Tibial nerve (tissue), 4 donors: ENCODE results near the gene STAT6. TPM values are rescaled to one million over a fixed set of nuclear protein-coding genes. Genes with fewer than 3 reads are reported as not detected.
A peak's percentile ranks its signal among the peaks of the same experiment; 100 is the strongest.

ENCODE experiments used
- DNase-seq, 2 donors: peaks; one replicate each; pipeline ENCODE4 v3.0.0-alpha.2; 2019; ENCODE audit warnings: low spot score in 2 of 2
- H3K27ac ChIP-seq, 4 donors: fragments of 200-600 bp; sonication (generic) in 3 of 4; one replicate each; pipeline ENCODE4 v1.5.1; 2017 to 2019; ENCODE audit warnings: mild to moderate bottlenecking in 1 of 4
- H3K27me3 ChIP-seq, 2 donors: fragments of 200-600 bp; sonication (generic) in 1 of 2; one replicate each; pipeline versions ENCODE4 v1.5.1 to v1.6.0; 2017 to 2019
- H3K36me3 ChIP-seq, 3 donors: fragments of 200-600 bp; sonication (generic); one replicate each; pipeline ENCODE4 v1.5.1; 2018 to 2019
- H3K4me1 ChIP-seq, 4 donors: fragments of 200-600 bp; sonication (generic) in 3 of 4; one replicate each; pipeline ENCODE4 v1.5.1; 2017 to 2019
- H3K4me3 ChIP-seq, 4 donors: fragments of 200-600 bp; sonication (generic) in 3 of 4; one replicate each; pipeline ENCODE4 v1.5.1; 2017 to 2019; ENCODE audit warnings: mild to moderate bottlenecking in 1 of 4, moderate library complexity in 1 of 4
- H3K9me3 ChIP-seq, 4 donors: fragments of 200-600 bp; sonication (generic) in 3 of 4; one replicate each; pipeline ENCODE4 v1.5.1; 2017 to 2019
- CTCF ChIP-seq, 5 experiments: fragments of 200-600 bp in 3 of 5; fragments of 450-650 bp in 2 of 5; sonication (generic) in 3 of 5; IDR thresholded peaks; one replicate each; pipeline ENCODE4 v1.5.1; 2016 to 2019; ENCODE audit warnings: antibody characterized with exemption in 5 of 5, mild to moderate bottlenecking in 3 of 5, moderate library complexity in 2 of 5
- EP300 ChIP-seq, 2 donors: sonication (generic); formaldehyde crosslinking; IDR thresholded peaks; one replicate each; pipeline ENCODE4 v1.6.1; 2017; ENCODE audit warnings: antibody characterized with exemption in 2 of 2, mild to moderate bottlenecking in 1 of 2
- POLR2A ChIP-seq, 2 donors: fragments of 450-650 bp; IDR thresholded peaks; one replicate each; pipeline ENCODE4 v1.6.1; 2017; ENCODE audit warnings: antibody characterized with exemption in 2 of 2, mild to moderate bottlenecking in 2 of 2, moderate library complexity in 2 of 2
- WGBS, 2 donors: methylation state at CpG; one replicate each; pipeline ENCODE4 v1.1.5; 2018; 5-methylcytosine and 5-hydroxymethylcytosine counted together
- total RNA-seq, 4 donors: library from RNA; depleted of rRNA; stranded (reverse); fragments of >200 nt; gene quantifications; one replicate each; pipeline ENCODE4 v1.1.0, GENCODE V29; 2016

STAT6 gene
- total RNA-seq, 4 donors from 2014 or later: 140 to 247 (median 183) TPM

GRCh38 chr12:57092876-57093414 lies 18.2 kb downstream of the STAT6 start:
- no peak for DNase-seq
- 58 to 79% methylated on average over 4 of the region's 4 CpGs for WGBS, 2 donors
- TF ChIP-seq CTCF (IDR thresholded peaks at IDR 0.05) (no peak), EP300 (IDR thresholded peaks at IDR 0.05) (no peak), POLR2A (IDR thresholded peaks at IDR 0.05) (no peak)
- Histone ChIP-seq H3K27me3 (no peaks in the 10 kb centered on the region), H3K4me1 (peaks cover 3 to 66% (median 47%) of the 10 kb centered on the region in 4 donors), H3K9me3 (no peaks in the 10 kb centered on the region), H3K4me3 (peak overlapping the region in 1 of 4 donors; percentile 3), H3K27ac (peak overlapping the region; percentile 76 to 99 (median 90)), H3K36me3 (peaks cover 0 to 66% (median 8%) of the 10 kb centered on the region in 3 donors)

- peaks cover 3 to 66% (median 47%) of the 10 kb centered on the region in 4 donors for H3K4me1 ChIP-seq
- H3K36me3 ChIP-seq: peaks cover 0 to 62% (median 8%) of the 10 kb centered on the region in 3 donors
- H3K4me3 ChIP-seq: peak overlapping the region in 1 of 4 donors; percentile 82
- H3K27ac ChIP-seq: peak overlapping the region; percentile 76 to 99 (median 90)
- WGBS, 2 donors: 53 to 64% methylated on average over 5 of the region's 5 CpGs
- no peak for DNase-seq
- TF ChIP-seq EP300 (IDR thresholded peaks at IDR 0.05): no peak
- no peak for TF ChIP-seq POLR2A (IDR thresholded peaks at IDR 0.05)
- no peak for TF ChIP-seq CTCF (IDR thresholded peaks at IDR 0.05)
- no peaks in the 10 kb centered on the region for H3K27me3 ChIP-seq
- H3K9me3 ChIP-seq: no peaks in the 10 kb centered on the region
Measured at GRCh38 chr12:57092529-57092862, 18.7 kb downstream of the STAT6 start.

- H3K36me3 ChIP-seq: peaks cover 0 to 56% (median 8%) of the 10 kb centered on the region in 3 donors
- TF ChIP-seq CTCF (IDR thresholded peaks at IDR 0.05): no peak
- peak overlapping the region; percentile 81 to 100 (median 99) for H3K27ac ChIP-seq
- no peaks in the 10 kb centered on the region for H3K9me3 ChIP-seq
- DNase-seq: no peak
- H3K4me3 ChIP-seq: peak overlapping the region in 1 of 4 donors; percentile 82
- H3K4me1 ChIP-seq: peaks cover 3 to 66% (median 47%) of the 10 kb centered on the region in 4 donors
- no peaks in the 10 kb centered on the region for H3K27me3 ChIP-seq
- WGBS, 2 donors: 68 to 69% methylated on average over 24 to 25 of the region's 25 CpGs
Measured at GRCh38 chr12:57091638-57092528, 19.3 kb downstream of the STAT6 start.

GRCh38 chr12:57090924-57091637 lies 20.1 kb downstream of the STAT6 start:
- TF ChIP-seq CTCF (IDR thresholded peaks at IDR 0.05) (peak in 3 of 5 experiments; percentile 21 to 40 (median 24)), POLR2A (IDR thresholded peaks at IDR 0.05) (peak in 1 of 2 donors; percentile 23), EP300 (IDR thresholded peaks at IDR 0.05) (peak in 1 of 2 donors; percentile 61)

More at GRCh38 chr12:57090924-57091637, 20.1 kb downstream of the STAT6 start:
- WGBS, 2 donors: 38 to 39% methylated on average over 22 of the region's 22 CpGs
- H3K9me3 ChIP-seq: no peaks in the 10 kb centered on the region
- H3K4me1 ChIP-seq: peaks cover 3 to 65% (median 48%) of the 10 kb centered on the region in 4 donors
- H3K27me3 ChIP-seq: no peaks in the 10 kb centered on the region
- peaks cover 0 to 48% (median 8%) of the 10 kb centered on the region in 3 donors for H3K36me3 ChIP-seq
- H3K27ac ChIP-seq: peak overlapping the region; percentile 98 to 100 (median 99)
- peak overlapping the region in 3 of 4 donors; percentile 82 to 95 (median 92) for H3K4me3 ChIP-seq
- DNase-seq: no peak
